Stimulated activated CD8-positive, alpha-beta memory T cell treated with anti-CD3 and anti-CD28 coated beads, Interleukin-12 subunit alpha, Interleukin-12 subunit beta, amount 100 ng/mL, for 4 hours (primary cell): ENCODE results near the gene CYP19A1.
"Not testable (repeated sequence)": the region's sequence is repeated elsewhere in the genome, so short reads cannot be mapped to it uniquely, and the experiment has no call there.

ENCODE experiments used
- DNase-seq: peaks from one replicate; pipeline ENCODE4 v3.0.0-alpha.2; 2020; ENCODE audit warnings: low read depth

CYP19A1 gene

DNA sequence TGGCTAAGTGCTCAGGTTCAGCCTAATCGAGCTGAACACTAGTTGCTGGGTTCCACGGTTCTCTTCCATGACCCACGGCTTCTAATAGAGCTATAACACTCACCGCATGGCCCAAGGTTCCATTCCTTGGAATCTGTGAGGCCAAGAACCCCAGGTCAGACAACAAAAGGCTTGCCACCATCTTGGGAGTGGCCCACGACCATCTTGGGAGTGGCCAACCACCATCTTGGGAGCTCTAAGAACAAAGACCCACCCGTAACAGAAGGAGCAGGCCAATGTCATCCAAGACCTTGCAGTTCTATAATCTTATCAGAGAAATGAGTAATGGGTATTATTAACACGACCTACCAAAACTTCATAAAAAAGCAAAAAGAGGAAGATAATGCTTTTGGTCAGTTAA is 77.3 kb downstream of the CYP19A1 start:
- DNase-seq, result not testable (repeated sequence)

DNA sequence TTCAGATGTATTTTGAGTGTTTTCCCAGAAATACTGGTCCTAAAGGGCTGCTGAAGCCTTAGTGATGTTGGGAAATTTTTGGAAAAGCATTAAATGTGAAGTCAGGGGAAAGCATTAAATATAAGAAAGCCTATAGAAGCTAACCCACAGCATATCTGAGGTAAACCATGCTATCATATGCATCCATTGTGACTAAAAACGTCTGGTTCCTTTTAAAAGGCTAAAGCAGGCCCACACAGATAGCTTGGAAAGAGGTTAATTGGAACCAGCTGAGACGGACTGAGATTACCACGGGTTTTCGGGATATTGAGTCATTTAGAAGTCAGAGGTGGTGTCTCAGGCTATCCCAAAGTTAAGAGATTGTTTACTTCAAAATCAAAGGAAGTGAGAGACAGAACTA is 78.2 kb downstream of the CYP19A1 start:
- DNase-seq, result no peak

DNA sequence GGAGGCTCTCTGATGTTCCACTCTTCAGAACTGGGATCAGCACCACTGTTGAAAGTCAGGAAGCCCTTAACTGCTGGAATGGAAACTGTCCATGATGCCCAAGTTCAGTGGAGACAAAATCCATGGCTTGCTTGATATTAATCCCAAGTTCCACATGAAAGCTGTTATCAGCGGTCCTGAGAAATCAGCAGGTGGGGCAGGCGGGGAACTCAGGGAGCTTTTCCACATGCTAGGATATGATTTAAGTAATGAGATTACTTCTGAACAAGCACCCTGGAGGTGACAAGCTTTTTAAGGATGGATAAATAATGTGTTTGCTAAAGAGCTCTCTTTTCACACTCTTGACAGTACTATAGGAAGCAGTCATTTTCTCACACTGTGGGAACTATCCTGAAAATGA is 82.9 kb downstream of the CYP19A1 start:
- DNase-seq, result no peak

DNA sequence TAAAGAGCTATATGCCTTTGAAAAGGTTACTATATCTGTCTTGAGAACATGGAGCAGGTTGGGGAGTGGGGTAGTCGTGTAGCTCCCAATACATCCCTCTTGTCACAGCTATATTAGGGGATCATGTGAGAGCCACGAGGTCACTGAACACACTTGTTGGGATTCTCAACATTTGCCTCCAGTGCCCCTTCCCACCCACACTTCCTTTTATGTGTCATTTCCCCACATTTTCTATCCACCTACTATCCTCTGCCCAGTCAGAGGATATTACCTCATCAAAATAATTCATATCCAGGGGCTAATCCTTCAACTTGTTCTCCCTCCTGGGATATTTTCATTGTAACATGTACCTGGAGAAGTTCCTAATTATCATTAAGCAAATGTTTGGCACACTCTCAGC is 85.0 kb downstream of the CYP19A1 start:
- DNase-seq, result no peak

DNA sequence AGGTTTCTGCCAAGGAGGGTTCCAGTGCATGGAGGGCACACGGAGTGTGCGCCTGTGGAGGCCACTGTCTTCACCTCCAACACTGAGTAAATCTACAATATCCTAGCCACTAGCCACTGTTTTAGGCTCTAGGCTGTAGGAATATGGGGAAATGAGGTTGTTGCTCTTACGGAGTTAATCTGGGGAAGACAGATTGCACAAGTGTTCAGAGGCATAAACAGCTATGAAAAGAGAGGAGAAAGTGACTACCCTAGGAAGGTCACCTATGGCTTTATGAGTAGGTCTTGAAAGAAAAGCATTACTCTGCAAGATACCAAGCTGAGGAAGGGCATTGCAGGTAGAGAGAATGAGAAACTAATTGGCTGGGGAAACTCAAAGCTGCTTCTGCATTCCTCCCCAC is 85.7 kb downstream of the CYP19A1 start:
- no peak for DNase-seq

DNA sequence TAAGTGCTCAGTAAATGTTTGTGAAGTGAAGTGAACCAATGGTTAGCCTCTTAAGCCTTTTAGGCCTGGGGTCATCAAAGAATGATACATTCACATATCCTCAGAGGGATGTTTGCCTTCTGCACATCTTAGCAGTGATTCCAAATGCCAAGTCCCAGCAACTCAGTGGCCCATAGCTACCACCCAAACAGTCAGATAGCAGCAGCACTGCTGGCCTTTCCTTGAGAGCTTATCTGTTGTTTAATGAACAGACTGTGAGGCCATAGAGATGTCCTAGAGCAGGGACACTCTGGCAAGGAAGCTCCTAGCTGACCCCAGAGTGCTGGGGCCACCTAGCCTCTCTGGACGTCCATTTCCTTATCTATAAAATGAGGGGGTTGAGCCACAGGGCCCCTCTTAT is 86.8 kb downstream of the CYP19A1 start:
- no peak for DNase-seq

DNA sequence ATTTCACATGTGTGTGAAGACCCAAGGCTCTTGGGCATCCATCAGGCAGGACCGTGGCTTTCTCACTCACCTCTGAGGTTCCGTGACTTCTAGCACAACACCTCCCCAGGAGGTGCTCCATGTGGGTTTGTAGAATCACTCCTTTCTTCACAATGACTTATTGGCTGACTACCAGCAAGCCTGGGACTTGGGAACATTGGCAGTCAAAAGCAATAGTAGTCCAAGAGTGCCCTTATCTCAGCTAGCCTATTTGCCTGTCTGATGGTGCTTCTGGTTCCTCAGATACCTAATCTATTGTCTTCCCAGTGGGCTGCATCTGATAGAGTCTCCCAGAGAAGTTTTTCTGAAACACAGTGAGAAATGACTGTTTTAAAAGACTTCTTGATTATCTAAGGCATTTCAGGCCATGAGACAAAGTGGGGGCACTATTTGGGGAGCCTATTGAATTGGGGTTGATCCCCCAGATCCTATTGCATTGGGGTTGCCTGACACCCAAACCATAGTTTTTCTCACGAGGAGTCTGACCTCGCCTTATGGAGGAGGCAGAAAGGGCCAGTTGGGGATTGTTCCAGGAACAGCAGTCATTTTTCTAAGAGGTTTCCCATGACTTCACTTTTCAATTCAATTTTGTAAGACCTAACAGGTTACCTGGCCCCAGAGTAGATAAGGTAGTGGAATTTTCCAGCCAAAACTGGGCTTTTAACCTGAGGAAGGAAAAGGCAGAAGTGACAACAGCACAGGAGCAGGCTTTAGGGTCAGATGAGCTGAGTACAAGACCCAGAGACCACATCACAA is 88.0 kb downstream of the CYP19A1 start:
- DNase-seq, result no peak

DNA sequence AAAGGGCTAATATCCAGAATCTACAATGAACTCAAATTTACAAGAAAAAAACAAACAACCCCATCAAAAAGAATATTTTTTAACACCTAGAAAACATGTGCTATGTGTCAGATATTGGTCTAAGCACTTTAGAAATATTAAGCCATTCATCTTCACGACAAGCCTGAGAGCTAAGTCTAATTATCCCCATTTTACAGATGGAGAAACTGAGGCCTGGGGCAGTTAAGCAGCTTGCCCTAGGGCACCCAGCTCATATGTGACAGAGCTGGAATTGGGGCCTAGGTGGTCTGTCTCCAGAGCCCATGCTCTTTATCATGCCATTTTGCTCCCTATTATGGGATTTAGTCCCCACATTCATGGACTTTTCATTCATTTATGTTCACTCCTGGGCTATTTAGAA is 92.8 kb downstream of the CYP19A1 start:
- DNase-seq, result no peak

DNA sequence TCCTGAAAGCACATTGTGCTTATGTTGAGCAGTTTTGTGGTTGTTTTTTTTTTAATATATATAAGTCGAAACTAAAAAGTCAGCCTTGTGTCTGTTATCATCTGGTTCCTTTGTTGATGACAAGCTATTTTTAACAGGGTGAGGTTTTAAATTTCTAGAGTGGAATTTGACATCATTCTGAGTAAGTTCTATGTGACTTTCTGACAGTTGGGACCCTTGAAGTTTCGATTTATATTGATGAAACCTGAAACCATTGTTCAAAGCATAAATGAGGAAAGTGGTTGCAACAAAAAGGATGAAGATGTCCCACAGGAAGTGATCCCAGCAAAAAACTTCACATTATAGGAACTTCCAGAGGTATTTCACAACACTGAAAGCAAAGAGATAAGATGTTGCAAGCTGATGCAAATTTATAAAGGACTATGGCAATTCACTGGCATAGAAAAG is 94.0 kb downstream of the CYP19A1 start:
- no peak for DNase-seq

DNA sequence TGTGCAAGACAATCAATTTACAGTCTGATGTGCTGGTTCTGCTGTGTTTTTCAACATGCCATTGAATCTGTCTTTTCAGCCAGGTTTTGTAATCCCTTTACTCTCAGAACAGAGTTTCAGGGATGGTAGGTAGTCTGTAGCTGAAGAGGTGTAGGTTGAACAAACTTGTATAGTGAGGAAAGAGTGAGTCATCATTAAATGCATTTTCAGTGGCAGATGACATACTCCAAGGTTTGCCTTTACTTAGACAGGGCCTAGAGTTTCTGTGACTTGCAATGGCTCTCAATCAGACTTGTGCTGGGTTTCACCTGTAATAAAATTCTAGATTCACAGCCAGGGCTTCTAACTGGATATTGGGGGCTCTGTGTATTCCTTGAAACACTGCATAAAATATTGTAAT is 94.6 kb downstream of the CYP19A1 start:
- DNase-seq, result no peak

DNA sequence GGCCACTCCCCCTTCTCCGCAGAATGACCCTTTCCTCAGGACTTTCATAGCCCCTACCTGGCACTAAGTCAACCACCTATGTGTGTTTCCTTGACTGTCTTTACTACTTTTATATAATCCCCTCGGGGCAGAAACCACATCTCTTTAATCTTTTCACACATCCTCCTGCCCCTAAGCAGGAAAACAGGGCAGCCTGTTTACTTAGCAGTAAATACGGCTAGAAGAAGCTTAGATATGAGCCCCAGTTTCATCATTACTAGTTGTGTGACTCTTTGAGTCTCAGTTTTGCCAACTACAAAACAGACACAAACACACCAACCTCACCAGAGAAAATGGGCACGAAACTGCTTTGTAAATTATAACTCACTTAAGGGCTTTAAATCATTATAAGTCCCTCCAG is 98.3 kb downstream of the CYP19A1 start:
- no peak for DNase-seq

DNA sequence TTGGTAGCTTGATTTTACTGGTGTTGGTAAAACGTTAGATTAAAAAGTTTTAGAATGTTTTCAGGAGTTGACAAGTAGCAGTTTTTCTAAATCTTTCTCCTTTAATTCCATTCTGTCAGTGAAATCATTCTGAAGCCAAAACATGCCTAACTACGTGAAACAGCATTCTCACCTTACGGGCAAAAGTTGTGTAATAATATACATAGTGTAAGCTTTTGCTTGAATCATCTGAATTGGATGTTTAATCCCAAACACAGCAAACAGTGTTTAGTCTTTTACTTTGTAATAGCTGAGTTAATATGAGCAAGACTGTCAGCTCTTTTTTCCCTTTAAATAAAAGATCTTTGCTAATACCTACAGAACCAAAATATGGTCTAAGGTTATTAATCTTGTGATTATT is 100.6 kb downstream of the CYP19A1 start:
- no peak for DNase-seq

DNA sequence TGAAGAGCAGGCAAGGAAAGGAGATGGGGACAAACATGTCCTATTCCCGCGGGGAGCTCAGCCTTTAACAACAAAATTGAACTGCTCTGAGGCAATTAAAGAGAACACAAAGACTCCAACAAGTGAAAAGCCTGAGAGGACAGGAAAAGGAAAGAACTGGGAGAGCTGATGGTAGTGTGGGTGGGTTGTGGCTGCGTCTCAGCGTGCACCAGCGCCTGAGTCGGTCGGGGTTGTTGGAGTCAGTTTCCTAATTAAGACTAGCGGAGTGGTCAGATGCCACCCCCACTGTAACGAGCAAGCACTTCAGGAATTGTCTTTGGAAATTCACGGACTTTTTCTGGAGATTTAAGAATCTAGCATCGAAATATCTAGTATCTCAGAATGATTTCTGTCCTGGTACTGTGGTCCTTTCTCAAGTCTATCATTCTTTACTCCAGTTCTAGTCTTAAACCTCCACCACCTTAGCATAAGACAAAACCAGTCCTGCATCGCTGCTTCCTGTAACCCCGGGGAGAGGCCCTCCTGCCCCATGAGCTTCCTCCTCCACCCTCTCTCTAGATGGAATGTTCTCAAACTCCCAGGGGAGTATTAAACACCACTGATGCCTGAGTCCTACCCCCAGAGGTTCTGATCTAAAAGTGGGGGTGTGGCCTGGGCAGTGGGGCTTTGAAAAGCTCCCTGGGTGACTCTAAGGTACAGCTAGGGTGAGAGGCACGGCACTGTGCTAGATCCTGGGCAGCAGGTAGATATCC is 104.0 kb downstream of the CYP19A1 start:
- no peak for DNase-seq

DNA sequence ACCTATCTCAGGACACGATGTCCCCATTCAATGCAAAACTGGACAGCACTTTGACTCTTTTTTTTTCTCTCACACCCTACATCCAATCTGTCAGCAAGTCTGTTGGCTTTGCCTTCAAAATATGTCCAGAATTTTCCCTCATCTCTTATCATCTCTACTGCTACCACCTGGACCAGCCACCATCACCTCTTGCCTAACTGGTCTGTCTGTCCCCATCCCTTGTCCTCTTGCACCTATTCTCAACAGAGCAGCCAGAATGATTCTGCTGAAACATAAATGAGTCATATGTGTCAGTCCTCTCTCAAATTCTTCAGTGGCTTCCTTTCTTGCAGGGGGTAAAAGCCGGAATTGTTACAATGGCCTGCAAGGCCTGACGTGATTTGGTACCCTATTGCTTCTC is 105.8 kb downstream of the CYP19A1 start:
- DNase-seq, result no peak

DNA sequence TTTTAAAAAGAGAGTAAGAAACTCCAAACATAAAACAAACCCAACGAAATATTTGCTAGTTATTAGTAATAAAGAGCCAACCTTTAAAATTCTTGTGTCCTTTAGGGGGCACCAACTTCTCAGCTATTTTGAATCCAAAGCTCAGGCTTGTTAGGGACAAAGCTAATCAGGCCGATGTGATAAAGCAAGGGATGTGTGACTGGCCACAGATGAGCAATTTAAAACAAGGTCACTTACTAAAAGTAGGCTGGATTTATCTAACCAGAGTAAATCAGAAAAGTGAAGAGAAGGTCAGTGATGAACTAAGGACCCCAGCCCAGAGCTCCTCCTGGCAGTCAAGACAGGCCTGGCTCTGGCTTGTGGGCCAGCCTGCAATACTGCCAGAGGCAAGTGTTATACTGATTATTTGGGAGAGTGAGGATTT is 108.5 kb downstream of the CYP19A1 start:
- DNase-seq, result no peak

DNA sequence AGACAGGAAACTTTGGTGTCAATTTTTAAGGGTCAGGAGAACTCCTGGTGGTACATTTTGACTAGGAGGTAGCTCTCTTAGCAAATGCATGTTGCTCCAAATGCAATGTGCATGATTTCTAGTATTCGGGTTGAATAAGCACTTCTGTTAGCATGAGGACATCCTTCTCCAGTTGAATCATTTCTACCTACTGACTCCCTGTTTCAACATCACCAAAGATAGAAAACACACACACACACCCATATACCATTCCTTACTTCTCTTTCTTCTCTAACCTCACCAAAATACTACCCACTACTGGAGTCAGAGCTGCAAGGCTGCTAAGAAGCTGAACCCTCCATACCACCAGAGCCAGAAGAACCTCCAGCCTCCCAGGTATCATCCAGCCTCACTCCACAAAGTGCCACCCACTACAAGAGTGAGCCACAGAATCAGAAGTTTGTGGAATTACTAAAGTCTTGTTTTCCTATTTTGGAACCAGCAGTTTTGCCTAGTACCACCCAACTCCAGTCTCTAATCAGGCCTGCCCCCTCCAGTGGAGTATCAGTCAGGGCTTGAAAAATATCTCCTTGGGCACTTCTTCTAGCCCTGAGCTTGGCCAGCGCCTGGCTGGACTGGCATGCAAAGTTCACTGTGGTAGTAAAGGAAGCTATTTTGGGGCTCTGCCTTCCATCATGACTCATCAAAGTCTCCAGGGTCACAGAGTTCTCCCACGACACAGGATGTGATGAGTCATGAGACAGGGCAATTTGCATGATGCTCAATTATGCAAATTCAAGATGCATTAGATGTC is 110.3 kb downstream of the CYP19A1 start:
- no peak for DNase-seq

DNA sequence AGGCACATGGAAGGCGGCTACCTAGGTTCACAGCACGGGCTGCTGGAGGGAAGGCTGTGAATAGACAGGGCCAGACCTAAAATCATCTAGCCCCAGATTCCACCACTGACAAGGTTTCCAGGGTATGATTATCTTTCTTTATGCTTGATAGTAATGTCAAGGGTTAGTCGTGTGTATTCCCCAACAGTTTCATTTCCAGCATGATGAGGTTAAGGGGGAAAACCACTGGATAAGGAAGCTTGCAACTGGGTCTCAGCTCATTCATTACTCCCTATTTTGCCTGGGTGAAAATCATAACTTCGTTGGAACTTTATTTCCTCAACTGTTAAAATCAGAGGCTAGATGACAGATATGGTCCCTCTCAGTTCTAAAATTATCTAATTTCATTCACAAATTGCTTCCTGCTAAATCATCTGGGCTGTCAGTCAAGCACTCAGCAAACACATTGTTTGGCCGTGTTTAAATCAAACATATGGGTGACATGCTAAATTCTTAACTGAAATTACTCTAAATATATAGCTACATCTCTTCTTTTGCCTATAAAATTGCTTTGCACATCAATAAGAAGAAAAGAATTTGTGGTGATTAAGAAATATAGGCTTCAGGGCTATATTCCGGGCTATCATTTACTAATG is 111.7 kb downstream of the CYP19A1 start:
- DNase-seq, result no peak

DNA sequence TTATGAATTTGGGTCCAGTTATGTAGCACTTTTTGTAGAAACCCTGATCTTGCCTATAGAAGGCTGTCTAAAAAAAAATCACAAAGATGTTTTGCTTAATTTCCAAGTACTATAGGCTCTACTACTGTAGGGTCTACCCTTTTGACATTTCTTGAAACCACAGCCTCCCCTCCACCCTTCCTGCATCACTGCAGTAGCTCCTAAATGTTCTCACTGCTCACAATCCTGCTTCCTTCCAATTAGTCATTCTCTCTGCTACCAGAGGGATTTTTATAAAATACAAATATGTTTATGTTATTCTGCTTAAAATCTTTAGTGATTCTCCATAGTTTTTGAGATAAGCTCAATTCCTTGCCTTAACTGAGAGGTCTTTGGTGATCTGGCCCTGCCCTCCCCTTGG is 114.0 kb downstream of the CYP19A1 start:
- no peak for DNase-seq

DNA sequence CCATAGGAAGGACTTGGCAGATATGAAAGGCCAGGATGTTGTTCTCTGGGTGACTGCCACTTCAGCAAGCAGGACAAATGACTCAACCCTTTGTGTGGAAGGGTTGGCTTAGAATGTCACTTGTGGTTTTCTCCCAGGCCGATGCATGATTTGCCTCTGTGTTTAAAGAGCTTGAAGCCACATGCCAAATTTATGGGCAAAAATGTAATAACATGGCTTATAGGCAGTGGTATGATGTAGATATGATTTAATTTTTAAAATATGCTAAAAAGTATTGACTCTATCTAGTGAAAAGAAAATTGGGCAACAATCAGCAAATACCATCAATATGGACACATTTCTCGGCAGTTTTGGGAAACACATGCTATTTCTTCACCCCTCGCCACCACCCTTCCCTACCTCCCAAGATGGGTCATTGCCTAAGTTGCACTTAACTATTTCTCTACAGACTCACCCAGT is 114.6 kb downstream of the CYP19A1 start:
- no peak for DNase-seq

DNA sequence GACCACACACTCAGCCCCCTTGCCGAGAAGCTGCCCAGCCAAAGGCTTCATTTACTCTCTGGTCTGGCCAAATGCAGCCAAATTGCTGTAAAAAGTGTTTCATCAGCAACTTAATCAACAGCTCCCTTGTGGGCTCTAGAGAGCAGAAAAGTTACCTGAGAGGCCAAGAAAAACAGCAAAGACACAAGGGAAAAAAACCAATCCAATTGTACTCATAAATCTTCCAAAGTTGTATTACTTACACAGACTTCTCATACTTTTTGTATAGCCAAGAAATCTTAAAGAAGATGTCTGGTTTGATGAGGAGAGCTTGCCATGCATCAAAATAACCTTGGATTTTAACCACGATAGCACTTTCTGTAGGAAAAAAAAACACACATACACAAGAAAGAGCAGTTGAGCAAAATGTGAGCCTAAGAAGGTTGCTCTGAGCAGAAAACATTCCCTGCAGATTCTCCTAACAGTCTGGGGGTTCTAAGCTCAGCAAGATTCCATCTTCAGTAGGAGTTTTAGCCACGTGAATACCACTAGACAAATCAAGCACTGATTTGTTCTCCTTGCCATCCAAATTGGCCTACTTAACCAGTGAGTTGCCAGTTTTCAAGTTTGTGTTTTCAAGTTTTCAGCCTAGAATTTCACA is 120.0 kb downstream of the CYP19A1 start:
- DNase-seq, result no peak

DNA sequence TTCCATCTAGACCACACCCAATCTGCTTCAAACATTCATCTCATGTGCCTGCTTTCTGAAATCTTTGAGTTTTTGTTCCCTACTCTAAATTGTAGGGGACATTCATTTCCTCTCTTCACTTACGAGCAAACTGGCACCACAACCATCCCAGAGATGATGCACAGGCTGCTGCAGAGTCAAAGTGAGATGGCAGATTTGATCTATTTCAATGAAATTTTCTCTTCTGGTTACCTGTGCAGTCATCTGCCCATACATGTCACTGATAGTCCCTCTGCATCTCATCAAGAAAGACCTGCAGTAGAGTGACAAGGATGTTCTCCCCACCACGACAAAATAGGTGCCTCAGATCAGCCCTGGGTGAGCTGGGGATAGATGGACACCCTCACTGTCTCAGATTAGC is 125.5 kb downstream of the CYP19A1 start:
- no peak for DNase-seq

DNA sequence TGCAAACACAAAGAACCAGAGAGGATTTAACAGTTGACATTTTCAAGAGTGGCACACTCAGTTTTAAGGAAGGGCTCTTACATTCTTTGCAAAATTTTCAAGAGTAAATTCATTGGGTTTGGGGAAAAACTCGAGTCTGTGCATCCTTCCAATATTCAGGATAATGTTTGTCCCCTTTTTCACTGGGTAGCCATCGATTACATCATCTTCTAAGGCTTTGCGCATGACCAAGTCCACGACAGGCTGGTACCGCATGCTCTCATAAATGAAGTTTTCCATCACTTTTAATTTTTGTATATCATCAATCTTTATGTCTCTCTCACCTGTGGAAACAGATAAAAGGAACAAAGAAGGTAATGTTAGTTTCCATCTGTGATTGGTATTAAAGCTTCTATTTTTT is 126.2 kb downstream of the CYP19A1 start:
- no peak for DNase-seq
